Measurements from ENCODE around the gene ADSS2.

- TF ChIP-seq, protein P1, sequence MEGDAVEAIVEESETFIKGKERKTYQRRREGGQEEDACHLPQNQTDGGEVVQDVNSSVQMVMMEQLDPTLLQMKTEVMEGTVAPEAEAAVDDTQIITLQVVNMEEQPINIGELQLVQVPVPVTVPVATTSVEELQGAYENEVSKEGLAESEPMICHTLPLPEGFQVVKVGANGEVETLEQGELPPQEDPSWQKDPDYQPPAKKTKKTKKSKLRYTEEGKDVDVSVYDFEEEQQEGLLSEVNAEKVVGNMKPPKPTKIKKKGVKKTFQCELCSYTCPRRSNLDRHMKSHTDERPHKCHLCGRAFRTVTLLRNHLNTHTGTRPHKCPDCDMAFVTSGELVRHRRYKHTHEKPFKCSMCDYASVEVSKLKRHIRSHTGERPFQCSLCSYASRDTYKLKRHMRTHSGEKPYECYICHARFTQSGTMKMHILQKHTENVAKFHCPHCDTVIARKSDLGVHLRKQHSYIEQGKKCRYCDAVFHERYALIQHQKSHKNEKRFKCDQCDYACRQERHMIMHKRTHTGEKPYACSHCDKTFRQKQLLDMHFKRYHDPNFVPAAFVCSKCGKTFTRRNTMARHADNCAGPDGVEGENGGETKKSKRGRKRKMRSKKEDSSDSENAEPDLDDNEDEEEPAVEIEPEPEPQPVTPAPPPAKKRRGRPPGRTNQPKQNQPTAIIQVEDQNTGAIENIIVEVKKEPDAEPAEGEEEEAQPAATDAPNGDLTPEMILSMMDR (conservative IDR thresholded peaks at IDR 0.05; ENCODE audit: low read length), result no peak
- no peak for TF ChIP-seq EZH2phosphoT487 (IDR thresholded peaks at IDR 0.05; ENCODE audit: borderline replicate concordance)
These were observed 26.9 kb downstream of the ADSS2 start for GRCh38 chr1:244424649-244425334.

Data from Loucy (cell line).